HCT116 (cell line): ENCODE measurements around the gene TUT1.

Source experiments
- CTCF ChIP-seq, 3 experiments: fragments of 200-600 bp in 1 of 3; sonication (generic) in 1 of 3; IDR thresholded peaks in 2 of 3; conservative IDR thresholded peaks in 1 of 3; 2 replicates each; pipeline ENCODE4 v1.5.1; 2012 to 2017; ENCODE audit warnings: low read depth in 2 of 3, low read length in 2 of 3, antibody characterized with exemption in 1 of 3, borderline replicate concordance in 1 of 3, control low read depth in 1 of 3, mild to moderate bottlenecking in 1 of 3, mixed read lengths in 1 of 3, mixed run types in 1 of 3, moderate library complexity in 1 of 3; ENCODE audit not compliant: insufficient read depth in 1 of 3
- EGR1 ChIP-seq: IDR thresholded peaks from 2 replicates; pipeline ENCODE4 v1.6.1; 2012; ENCODE audit warnings: low read depth
- JUND ChIP-seq: IDR thresholded peaks from 2 replicates; pipeline ENCODE4 v1.6.1; 2012

- TF ChIP-seq EGR1 (no peak), CTCF (IDR thresholded peaks at IDR 0.05 in 2 of 3, conservative IDR thresholded peaks at IDR 0.05 in 1 of 3; ENCODE audit: borderline replicate concordance in 1 of 3, insufficient read depth in 1 of 3, low read depth in 2 of 3, low read length in 2 of 3) (no peak), JUND (no peak)
Observed at GRCh38 chr11:62553839-62554361, 37.4 kb downstream of the TUT1 start.
